HG03442 (cell line): ENCODE results near the gene ST6GAL1.
"Not testable (repeated sequence)": the region's sequence is repeated elsewhere in the genome, so short reads cannot be mapped to it uniquely, and the experiment has no call there.

ENCODE experiments used
- ATAC-seq: cut with Tn5 transposase; IDR thresholded peaks from one replicate; pipeline ENCODE4 v1.9.1; 2021; ENCODE audit warnings: mild to moderate bottlenecking, moderate library complexity; ENCODE audit not compliant: unreplicated experiment

The ST6GAL1 gene

DNA sequence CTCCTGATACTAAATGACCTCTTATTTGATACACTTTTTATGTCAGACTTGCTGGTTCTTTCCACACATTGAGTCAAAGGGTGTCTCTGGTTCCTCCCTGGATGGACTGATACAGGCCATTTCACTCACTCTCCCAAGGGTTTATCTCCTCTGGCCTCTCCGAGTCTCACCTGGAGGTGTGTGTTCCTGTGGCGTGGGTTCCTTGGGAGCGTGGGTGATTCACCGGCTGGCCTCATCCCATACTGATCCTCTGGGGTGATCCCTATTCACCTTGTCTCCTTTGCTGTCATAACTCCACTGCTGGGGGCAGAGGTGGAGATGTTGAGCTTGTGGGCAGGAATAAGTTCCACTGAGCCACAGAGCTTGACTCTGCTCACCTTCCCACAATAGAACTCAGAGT, 61.1 kb downstream of the ST6GAL1 start:
- ATAC-seq = no peak

DNA sequence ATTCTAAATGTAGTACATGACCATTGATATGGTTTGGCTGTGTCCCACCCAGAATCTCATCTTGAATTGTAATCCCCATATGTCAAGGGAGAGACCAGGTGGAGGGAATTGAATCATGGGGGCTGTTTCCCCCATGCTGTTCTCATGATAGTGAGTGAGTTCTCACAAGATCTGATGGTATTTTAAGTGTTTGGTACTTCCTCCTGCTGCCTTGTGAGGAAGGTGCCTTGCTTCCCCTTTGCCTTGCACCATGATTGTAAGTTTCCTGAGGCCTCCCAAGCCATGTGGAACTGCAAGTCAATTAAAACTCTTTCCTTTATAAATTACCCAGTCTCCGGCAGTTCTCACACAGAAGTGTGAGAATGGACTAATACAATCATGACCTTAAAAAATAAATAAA, 61.8 kb downstream of the ST6GAL1 start:
- ATAC-seq = not testable (repeated sequence)

DNA sequence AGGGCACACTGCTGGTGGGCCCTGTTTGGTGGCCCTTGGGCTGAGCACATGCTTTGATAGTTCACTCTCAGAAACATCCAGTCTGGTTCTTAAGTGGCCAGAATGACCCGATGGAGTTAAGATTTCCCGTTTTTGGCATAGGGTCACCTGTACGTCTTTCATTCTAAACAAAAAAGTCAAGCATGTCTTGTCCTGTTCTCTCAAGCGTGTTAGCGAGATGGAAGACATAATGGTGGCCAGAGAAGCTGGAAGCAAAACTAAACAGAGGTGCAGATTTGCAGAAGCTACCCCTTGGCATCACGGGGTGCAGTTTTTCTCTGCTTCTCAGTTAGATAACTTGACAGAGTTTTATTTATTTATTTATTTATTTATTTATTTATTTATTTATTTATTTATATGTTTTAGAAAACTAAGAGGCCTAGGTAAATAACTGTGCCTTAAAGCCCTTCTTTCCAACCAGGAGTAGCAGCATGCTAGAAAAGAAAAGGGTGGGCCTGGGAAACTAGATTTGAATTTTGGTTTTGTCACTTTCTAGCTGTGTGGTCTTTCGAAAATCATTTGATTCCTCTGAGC, 63.0 kb downstream of the ST6GAL1 start:
- no peak for ATAC-seq

- ATAC-seq = no peak
Observed at GRCh38 chr3:186994000-186994955, 64.0 kb downstream of the ST6GAL1 start.

GRCh38 chr3:186996356-186996755, 66.0 kb downstream of the ST6GAL1 start:
- no peak for ATAC-seq

DNA sequence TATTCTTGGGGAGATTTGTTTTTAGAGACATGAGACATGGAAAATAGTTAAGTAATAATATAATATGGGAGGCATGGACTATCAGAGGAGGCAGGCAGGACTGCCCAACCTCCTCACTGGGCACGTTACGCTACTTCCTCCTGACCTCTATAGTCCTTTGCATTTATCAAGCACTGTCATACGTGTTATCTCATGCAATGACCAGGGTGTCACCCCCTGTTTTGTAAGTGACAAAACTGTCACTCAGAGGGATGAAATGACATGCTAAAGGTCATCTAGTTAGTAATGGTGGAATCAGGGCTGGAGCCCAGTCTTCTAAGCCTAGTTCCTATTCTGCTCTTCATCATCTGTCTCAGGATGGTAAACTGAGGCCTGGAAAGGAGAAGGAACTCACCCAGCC, 66.7 kb downstream of the ST6GAL1 start:
- no peak for ATAC-seq

DNA sequence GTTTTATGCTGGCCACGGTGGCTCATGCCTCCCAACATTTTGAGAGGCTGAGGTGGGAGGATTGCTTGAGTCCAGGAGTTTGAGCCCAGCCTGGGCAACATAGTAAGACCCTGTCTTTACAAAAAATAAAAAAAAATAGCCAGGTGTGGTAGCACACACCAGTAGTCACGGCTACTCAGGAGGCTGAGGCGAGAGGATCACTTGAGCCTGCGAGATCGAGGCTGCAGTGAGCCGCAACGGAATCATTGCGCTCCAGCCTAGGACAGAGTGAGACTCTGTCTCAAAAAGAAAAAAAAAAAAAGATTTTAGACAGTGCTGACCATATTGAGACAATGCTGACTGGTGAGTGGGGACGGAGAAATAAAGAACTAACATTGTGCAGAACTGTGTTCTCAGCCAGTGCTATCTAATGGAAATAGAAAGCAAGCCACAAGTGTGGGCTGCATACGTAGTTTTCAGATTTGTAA, 67.2 kb downstream of the ST6GAL1 start:
- ATAC-seq = peak; percentile 20

DNA sequence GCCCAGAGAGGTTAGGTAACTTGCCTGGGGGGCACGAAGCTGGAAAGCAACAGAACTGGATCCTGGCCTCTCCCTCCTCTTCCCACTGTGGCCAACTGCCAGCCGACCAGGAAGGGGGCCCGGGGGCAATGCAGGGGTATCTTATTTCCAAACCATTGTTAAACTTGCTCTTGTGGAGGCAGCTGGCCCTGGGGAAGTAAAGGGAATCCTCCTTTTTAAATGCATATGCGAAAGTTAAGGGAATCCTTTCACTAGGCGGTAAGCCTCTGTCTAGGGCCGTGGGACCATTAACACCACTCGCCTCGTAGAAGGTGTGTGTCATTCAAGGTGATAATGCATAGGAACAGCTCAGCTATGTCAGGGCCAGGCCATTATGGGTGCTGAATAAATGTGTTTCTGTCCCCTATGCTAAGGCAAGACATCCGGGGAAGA, 68.6 kb downstream of the ST6GAL1 start:
- no peak for ATAC-seq

- ATAC-seq = peak; percentile 62
Observed at GRCh38 chr3:187000711-187001151, 70.4 kb downstream of the ST6GAL1 start.

DNA sequence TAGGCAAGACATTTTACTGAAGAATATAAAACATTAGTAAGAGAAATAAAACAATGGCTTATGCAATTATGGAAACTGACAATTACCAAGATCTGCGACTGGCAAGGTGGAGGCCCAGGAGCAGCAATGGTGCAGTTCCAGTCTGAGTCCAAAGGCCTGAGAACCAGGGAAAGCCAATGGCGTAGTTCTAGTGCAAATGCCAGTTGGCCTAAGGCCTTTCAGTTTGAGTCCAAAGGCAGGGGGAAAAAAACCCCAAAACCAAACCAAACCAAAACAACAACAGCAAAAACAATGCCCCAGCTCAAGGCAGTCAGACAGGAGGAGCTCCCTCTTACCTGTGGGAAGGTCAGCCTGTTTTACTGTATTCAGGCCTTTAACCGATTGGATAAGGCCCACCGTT, 72.6 kb downstream of the ST6GAL1 start:
- no peak for ATAC-seq

GRCh38 chr3:187005827-187006481, 75.6 kb downstream of the ST6GAL1 start:
- no peak for ATAC-seq

GRCh38 chr3:187006864-187007630, 76.7 kb downstream of the ST6GAL1 start:
- no peak for ATAC-seq

DNA sequence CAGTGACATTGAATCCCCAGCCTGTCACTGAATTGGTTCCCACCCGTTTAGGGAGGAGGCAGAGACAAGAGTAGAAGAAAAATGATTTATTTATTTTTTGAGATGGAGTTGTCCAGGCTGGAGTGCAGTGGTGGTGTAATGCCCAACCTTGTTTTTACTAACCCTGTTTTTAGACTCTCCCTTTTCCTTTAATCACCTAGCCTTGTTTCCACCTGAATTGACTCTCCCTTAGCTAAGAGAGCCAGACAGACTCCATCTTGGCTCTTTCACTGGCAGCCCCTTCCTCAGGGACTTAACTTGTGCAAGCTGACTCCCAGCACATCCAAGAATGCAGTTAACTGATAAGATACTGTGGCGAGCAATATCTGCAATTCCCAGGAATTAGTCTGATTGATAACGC, 80.1 kb downstream of the ST6GAL1 start:
- ATAC-seq = not testable (repeated sequence)

DNA sequence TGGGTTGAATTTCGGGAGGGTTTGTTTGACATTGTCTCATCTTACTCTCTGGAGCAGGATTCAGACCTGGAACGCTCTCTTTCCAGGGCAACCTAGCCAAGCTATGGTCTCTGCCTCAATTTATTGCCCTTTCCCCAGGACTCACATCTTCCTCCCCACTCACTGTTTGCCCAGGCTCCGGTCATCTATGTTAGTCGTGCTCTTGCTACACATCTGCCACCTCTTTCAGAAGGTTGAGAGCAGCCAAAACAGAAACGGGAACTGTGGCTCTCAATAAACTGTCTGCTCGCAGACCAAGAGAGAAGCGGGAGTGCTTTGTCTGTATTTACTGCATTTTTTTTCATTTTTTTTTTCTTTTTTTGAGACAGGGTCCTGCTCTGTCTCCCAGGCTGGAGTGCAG, 81.6 kb downstream of the ST6GAL1 start:
- peak; percentile 43 for ATAC-seq

DNA sequence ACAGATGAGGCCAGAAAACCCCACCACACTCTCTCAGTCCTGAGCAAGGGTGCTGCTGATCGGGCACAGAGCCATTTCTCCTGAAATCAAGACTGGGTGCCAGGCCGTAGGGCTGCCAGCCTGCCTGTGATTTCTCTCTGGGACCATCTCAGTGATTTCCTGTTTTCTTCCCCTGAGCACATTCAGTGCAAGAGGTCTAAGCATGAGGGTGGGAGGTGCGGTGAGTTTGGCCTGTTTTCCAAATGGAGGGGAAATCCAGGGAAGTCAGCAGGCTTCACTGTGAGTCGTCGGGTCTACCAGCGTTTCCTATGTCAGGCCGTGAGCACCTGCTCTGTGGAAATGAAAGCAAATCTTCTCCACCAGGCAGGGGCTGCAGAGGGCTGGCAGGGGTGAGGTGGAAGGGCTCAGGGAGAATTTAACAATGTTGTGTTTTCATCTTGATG, 82.3 kb downstream of the ST6GAL1 start:
- no peak for ATAC-seq

DNA sequence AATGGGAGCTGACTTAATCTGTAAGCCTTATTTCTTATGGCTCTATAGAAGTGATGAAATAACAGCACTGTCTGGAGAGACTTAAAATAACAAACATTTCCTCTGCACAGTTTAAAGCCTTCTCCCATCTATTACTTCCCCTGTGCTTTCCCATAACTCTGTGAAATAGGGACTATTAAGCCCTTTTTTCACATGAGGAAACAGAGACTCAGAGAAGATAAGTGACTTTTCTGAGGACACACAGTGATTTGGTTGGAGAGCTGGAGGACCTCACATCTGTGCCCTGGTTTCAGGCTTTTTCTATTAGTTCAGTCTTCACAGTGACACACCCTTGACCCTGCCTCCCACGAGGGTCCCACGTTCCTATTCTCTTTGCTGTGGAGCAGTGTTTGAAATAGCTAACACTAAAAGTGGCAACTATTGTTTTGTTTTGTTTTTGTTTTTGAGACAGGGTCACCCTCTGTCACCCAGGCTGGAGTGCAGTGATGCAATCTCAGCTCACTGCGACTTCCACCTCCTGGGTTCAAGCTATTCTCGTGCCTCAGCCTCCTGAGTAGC, 82.9 kb downstream of the ST6GAL1 start:
- no peak for ATAC-seq

GRCh38 chr3:187014417-187014864, 84.1 kb downstream of the ST6GAL1 start:
- no peak for ATAC-seq

DNA sequence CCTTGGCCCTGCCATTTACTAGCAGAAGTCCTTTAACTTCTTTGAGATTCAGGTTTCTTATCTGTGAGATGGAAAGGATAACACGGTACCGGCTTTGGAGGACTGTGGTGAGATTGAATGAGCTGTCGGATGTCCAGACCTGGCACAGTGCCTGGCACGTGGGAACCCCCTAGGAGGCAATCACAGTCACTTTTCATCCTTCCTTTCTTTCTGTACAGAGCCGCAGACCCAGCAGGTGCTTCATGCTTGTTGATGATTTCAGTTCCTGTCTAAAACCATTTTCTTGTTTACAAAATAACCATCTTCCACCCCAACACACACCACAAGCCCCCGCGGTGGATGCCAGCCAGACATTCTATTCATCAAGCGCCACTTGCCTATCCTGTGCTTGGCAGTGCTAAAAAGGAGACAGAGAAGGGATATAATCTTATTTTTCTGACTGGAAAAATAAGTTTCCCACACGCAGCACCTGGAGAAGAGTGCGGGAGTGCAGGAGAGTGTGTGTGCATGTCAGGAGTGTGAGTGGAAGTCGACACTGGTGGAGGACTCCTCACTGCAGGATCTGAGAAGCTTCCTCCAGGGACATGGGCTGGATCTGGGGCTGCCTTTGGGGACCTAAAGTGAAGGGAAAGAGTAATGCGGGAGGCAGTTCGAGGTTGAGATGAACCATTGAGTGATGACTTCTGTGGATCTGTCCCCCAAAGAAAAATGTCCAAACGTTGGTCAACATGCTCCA, 85.7 kb downstream of the ST6GAL1 start:
- ATAC-seq = peak; percentile 52

GRCh38 chr3:187016639-187017345, 86.5 kb downstream of the ST6GAL1 start:
- ATAC-seq = peak; percentile 23
